Neural cell (in vitro differentiated cells): ENCODE measurements around the gene BRI3BP. TPM values are rescaled to one million over a fixed set of nuclear protein-coding genes. Genes with fewer than 3 reads are reported as not detected.

Experiments
- H2AFZ ChIP-seq: fragments of 200-600, 300-800 bp; sonication (generic), shearing (Covaris generic); 2 replicates; pipeline ENCODE4 v1.6.0; 2014; ENCODE audit warnings: low read depth, mild to moderate bottlenecking, antibody characterized with exemption, low read length, moderate library complexity
- H3F3A ChIP-seq: fragments of 200-600 bp; shearing (Covaris generic); 2 replicates; pipeline ENCODE4 v1.6.1; 2016; ENCODE audit warnings: mild to moderate bottlenecking, moderate library complexity, mixed read lengths, antibody characterized with exemption, low read length; ENCODE audit not compliant: insufficient read depth, poor library complexity, severe bottlenecking
- H3K27ac ChIP-seq: fragments of 200-600, 300-800 bp; sonication (generic), shearing (Covaris generic); 2 replicates; pipeline ENCODE4 v1.5.1; 2014; ENCODE audit warnings: mild to moderate bottlenecking, low read length, moderate library complexity
- H3K27me3 ChIP-seq: fragments of 300-800, 200-600 bp; sonication (generic), shearing (Covaris generic); 2 replicates; pipeline ENCODE4 v1.6.0; 2014; ENCODE audit warnings: mild to moderate bottlenecking, low read depth, low read length, moderate library complexity; ENCODE audit not compliant: insufficient read depth
- H3K36me3 ChIP-seq: fragments of 300-800, 200-600 bp; sonication (generic), shearing (Covaris generic); 2 replicates; pipeline ENCODE4 v1.5.1; 2014; ENCODE audit warnings: mild to moderate bottlenecking, antibody characterized with exemption, low read length, moderate library complexity; ENCODE audit not compliant: insufficient read depth
- H3K4me2 ChIP-seq: fragments of 300-800, 200-600 bp; sonication (generic), shearing (Covaris generic); 2 replicates; pipeline ENCODE4 v1.6.0; 2014; ENCODE audit warnings: mild to moderate bottlenecking, low read length
- H3K4me3 ChIP-seq: fragments of 300-800, 200-600 bp; sonication (generic), shearing (Covaris generic); 2 replicates; pipeline ENCODE4 v1.5.1; 2014; ENCODE audit warnings: mild to moderate bottlenecking, low read length, moderate library complexity
- H3K79me2 ChIP-seq: fragments of 200-600 bp; shearing (Covaris generic); replicated peaks from 2 replicates; pipeline ENCODE4 v1.6.0; 2014; ENCODE audit warnings: mild to moderate bottlenecking, low read length, moderate library complexity; ENCODE audit not compliant: insufficient read depth
- H3K9ac ChIP-seq: fragments of 300-800, 200-600 bp; sonication (generic), shearing (Covaris generic); 2 replicates; pipeline ENCODE4 v1.6.1; 2016; ENCODE audit warnings: mild to moderate bottlenecking, low read length, mixed read lengths
- H3K9me2 ChIP-seq: fragments of 200-600 bp; shearing (Covaris generic); 2 replicates; pipeline ENCODE4 v1.6.1; 2016; ENCODE audit warnings: mild to moderate bottlenecking, low read length, mixed read lengths; ENCODE audit not compliant: insufficient read depth
- H3K9me3 ChIP-seq: fragments of 200-600, 300-800 bp; sonication (generic), shearing (Covaris generic); 2 replicates; pipeline ENCODE4 v1.6.1; 2016; ENCODE audit warnings: mild to moderate bottlenecking, mixed run types, low read length, moderate library complexity, mixed read lengths
- H4K20me1 ChIP-seq: fragments of 200-600 bp; shearing (Covaris generic); 2 replicates; pipeline ENCODE4 v1.6.1; 2016; ENCODE audit warnings: mild to moderate bottlenecking, mixed run types; ENCODE audit not compliant: insufficient read depth
- EP300 ChIP-seq: fragments of 450-650 bp; conservative IDR thresholded peaks from 2 replicates; pipeline ENCODE4 v1.6.1; 2014; ENCODE audit warnings: antibody characterized with exemption, mild to moderate bottlenecking, moderate library complexity; ENCODE audit not compliant: poor library complexity, severe bottlenecking
- EZH2 ChIP-seq: fragments of 200-600, 300-800 bp; shearing (Covaris generic), sonication (generic); IDR thresholded peaks from 2 replicates; pipeline ENCODE4 v1.6.1; 2014; ENCODE audit warnings: antibody characterized with exemption, low read length, borderline replicate concordance, mild to moderate bottlenecking; ENCODE audit not compliant: insufficient read depth, poor library complexity, severe bottlenecking
- MXI1 ChIP-seq: fragments of 450-650 bp; conservative IDR thresholded peaks from 2 replicates; pipeline ENCODE4 v1.6.1; 2014; ENCODE audit warnings: antibody characterized with exemption, mild to moderate bottlenecking; ENCODE audit not compliant: poor library complexity, severe bottlenecking
- POLR2AphosphoS5 ChIP-seq: IDR thresholded peaks from 2 replicates; pipeline ENCODE4 v1.6.1; 2012
- RAD21 ChIP-seq: fragments of 450-650 bp; conservative IDR thresholded peaks from 2 replicates; pipeline ENCODE4 v1.6.1; 2014; ENCODE audit warnings: antibody characterized with exemption, mild to moderate bottlenecking, moderate library complexity
- SMC3 ChIP-seq: fragments of 450-650 bp; conservative IDR thresholded peaks from 2 replicates; pipeline ENCODE4 v1.6.1; 2014; ENCODE audit warnings: antibody characterized with exemption, mild to moderate bottlenecking, moderate library complexity; ENCODE audit not compliant: poor library complexity
- TAF1 ChIP-seq: IDR thresholded peaks from 2 replicates; pipeline ENCODE4 v1.6.1; 2012; ENCODE audit warnings: low read depth
- polyA plus RNA-seq: library from polyadenylated mRNA; depleted of rRNA; stranded (reverse); fragments of >200 nt; gene quantifications from 2 replicates; pipeline ENCODE4 v1.2.3, GENCODE V29; 2014
- TF ChIP-seq, protein P1 (sequence below): fragments of 450-650 bp; IDR thresholded peaks from 2 replicates; pipeline ENCODE4 v1.5.1; 2014; ENCODE audit warnings: antibody characterized with exemption, mild to moderate bottlenecking, moderate library complexity; ENCODE audit not compliant: poor library complexity, severe bottlenecking
- TF ChIP-seq, protein P2 (sequence below): IDR thresholded peaks from 2 replicates; pipeline ENCODE4 v1.6.1; 2012; ENCODE audit warnings: borderline replicate concordance

The BRI3BP gene
- polyA plus RNA-seq, 1 donor from 2014 or later, result 11.0 TPM

- Histone ChIP-seq H3K9ac (no peak overlapping the region), H3K4me3 (no peak overlapping the region), H3K79me2 (no peaks in the 10 kb centered on the region), H3K4me2 (no peak overlapping the region), H3K9me2 (no peaks in the 10 kb centered on the region), H3K27me3 (no peaks in the 10 kb centered on the region), H3F3A (no peaks in the 10 kb centered on the region), H4K20me1 (no peaks in the 10 kb centered on the region), H3K9me3 (no peaks in the 10 kb centered on the region), H3K36me3 (no peaks in the 10 kb centered on the region), H3K27ac (no peak overlapping the region), H2AFZ (no peak overlapping the region)
- TF ChIP-seq, protein P1, sequence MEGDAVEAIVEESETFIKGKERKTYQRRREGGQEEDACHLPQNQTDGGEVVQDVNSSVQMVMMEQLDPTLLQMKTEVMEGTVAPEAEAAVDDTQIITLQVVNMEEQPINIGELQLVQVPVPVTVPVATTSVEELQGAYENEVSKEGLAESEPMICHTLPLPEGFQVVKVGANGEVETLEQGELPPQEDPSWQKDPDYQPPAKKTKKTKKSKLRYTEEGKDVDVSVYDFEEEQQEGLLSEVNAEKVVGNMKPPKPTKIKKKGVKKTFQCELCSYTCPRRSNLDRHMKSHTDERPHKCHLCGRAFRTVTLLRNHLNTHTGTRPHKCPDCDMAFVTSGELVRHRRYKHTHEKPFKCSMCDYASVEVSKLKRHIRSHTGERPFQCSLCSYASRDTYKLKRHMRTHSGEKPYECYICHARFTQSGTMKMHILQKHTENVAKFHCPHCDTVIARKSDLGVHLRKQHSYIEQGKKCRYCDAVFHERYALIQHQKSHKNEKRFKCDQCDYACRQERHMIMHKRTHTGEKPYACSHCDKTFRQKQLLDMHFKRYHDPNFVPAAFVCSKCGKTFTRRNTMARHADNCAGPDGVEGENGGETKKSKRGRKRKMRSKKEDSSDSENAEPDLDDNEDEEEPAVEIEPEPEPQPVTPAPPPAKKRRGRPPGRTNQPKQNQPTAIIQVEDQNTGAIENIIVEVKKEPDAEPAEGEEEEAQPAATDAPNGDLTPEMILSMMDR, result no peak
- no peak for TF ChIP-seq POLR2AphosphoS5
- no peak for TF ChIP-seq RAD21
- no peak for TF ChIP-seq SMC3
- TF ChIP-seq EP300, result no peak
- TF ChIP-seq EZH2, result no peak
- TF ChIP-seq, protein P2, sequence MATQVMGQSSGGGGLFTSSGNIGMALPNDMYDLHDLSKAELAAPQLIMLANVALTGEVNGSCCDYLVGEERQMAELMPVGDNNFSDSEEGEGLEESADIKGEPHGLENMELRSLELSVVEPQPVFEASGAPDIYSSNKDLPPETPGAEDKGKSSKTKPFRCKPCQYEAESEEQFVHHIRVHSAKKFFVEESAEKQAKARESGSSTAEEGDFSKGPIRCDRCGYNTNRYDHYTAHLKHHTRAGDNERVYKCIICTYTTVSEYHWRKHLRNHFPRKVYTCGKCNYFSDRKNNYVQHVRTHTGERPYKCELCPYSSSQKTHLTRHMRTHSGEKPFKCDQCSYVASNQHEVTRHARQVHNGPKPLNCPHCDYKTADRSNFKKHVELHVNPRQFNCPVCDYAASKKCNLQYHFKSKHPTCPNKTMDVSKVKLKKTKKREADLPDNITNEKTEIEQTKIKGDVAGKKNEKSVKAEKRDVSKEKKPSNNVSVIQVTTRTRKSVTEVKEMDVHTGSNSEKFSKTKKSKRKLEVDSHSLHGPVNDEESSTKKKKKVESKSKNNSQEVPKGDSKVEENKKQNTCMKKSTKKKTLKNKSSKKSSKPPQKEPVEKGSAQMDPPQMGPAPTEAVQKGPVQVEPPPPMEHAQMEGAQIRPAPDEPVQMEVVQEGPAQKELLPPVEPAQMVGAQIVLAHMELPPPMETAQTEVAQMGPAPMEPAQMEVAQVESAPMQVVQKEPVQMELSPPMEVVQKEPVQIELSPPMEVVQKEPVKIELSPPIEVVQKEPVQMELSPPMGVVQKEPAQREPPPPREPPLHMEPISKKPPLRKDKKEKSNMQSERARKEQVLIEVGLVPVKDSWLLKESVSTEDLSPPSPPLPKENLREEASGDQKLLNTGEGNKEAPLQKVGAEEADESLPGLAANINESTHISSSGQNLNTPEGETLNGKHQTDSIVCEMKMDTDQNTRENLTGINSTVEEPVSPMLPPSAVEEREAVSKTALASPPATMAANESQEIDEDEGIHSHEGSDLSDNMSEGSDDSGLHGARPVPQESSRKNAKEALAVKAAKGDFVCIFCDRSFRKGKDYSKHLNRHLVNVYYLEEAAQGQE, result no peak
- no peak for TF ChIP-seq TAF1
- TF ChIP-seq MXI1, result no peak
These were observed 62.1 kb downstream of the BRI3BP start for GRCh38 chr12:125055591-125055990.

DNA sequence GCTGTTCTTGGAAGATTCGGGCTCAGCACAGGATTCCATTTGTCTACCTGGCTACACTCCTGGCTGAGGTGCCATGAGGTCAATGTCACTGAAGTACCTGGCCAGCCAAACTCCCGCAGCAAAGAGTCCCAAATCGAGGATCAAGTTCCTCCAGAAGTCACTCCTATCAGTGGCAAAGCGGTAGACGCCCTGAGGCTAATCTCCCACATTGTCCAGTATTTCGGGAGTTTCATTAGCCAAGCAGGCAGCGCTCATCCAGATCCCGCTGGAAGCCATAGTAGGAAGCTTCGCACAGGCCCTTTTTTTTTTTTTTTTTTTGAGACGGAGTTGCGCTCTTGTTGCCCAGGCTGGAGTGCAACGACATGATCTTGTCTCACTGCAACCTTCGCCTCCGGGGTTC lies 62.9 kb downstream of the BRI3BP start:
- H3K79me2 ChIP-seq, result no peaks in the 10 kb centered on the region
- no peak overlapping the region for H3K4me2 ChIP-seq
- H3K9ac ChIP-seq, result no peak overlapping the region
- H3F3A ChIP-seq, result no peaks in the 10 kb centered on the region
- no peak overlapping the region for H2AFZ ChIP-seq
- H3K4me3 ChIP-seq, result no peak overlapping the region
- no peaks in the 10 kb centered on the region for H3K36me3 ChIP-seq
- H3K27me3 ChIP-seq, result no peaks in the 10 kb centered on the region
- H3K27ac ChIP-seq, result no peak overlapping the region
- no peaks in the 10 kb centered on the region for H3K9me2 ChIP-seq
- H3K9me3 ChIP-seq, result peaks cover 4% of the 10 kb centered on the region
- no peaks in the 10 kb centered on the region for H4K20me1 ChIP-seq
- no peak for TF ChIP-seq EZH2

DNA sequence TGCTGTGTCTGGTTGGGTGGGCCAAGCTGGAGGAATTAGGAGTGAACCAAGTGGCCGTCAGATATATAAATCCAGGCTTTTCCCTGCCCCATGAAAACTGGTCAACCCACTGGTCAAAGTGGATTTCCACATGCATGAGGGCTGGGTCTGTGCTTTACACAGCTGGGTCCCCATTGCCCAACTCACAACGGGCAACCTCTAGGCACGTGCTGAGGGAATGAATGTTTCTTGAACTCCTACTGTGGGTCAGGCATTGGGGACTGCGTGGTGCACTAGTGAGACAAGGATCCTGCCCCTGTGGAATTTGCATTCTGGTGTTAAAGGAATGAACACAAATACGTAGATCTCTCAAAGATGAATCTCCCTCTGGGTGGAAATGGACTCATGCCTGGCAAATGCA lies 64.3 kb downstream of the BRI3BP start:
- H3K9ac ChIP-seq, result no peak overlapping the region
- no peak for TF ChIP-seq EP300
- H4K20me1 ChIP-seq, result no peaks in the 10 kb centered on the region
- no peak overlapping the region for H2AFZ ChIP-seq
- no peak overlapping the region for H3K27ac ChIP-seq
- no peaks in the 10 kb centered on the region for H3K27me3 ChIP-seq
- H3K36me3 ChIP-seq, result no peaks in the 10 kb centered on the region
- peaks cover 5% of the 10 kb centered on the region for H3K9me3 ChIP-seq
- H3K4me3 ChIP-seq, result no peak overlapping the region
- H3K79me2 ChIP-seq, result no peaks in the 10 kb centered on the region
- no peak overlapping the region for H3K4me2 ChIP-seq
- H3K9me2 ChIP-seq, result no peaks in the 10 kb centered on the region
- no peaks in the 10 kb centered on the region for H3F3A ChIP-seq
